AG04450 (cell line): ENCODE results near the gene BICRAL. TPM values are rescaled to one million over a fixed set of nuclear protein-coding genes. Genes with fewer than 3 reads are reported as not detected.
"Not testable (repeated sequence)": the region's sequence is repeated elsewhere in the genome, so short reads cannot be mapped to it uniquely, and the experiment has no call there.

ENCODE experiments used
- CTCF ChIA-PET: fragments of 300-600, 350-600 bp; formaldehyde crosslinking; extraction: SDS; loops from one replicate; lab custom pipeline; 2022; ENCODE audit warnings: antibody characterized with exemption, inconsistent platforms; lab: Charles Lee
- POLR2A ChIA-PET: fragments of 350-600 bp; formaldehyde crosslinking; extraction: SDS; loops from one replicate; lab custom pipeline; 2021; ENCODE audit warnings: antibody characterized with exemption, inconsistent platforms; lab: Yijun Ruan, JAX
- DNase-seq: peaks from one replicate; pipeline ENCODE4 v3.0.0-alpha.2; 2011; ENCODE audit warnings: low read depth, low spot score
- H3K27ac ChIP-seq: one replicate; pipeline ENCODE4 v1.5.1; 2012; ENCODE audit warnings: low read depth, low read length, control low read depth
- H3K27me3 ChIP-seq: one replicate; pipeline ENCODE4 v1.6.0; 2012; ENCODE audit warnings: low read length; ENCODE audit not compliant: control insufficient read depth, insufficient read depth
- H3K4me3 ChIP-seq: 2 replicates; pipeline ENCODE4 v1.5.1; 2011; ENCODE audit warnings: mild to moderate bottlenecking, low read depth, low read length, control low read depth
- H3K9me3 ChIP-seq: 2 replicates; pipeline ENCODE4 v1.5.1; 2012; ENCODE audit warnings: low read length; ENCODE audit not compliant: control insufficient read depth, insufficient read depth
- polyA plus RNA-seq: library from polyadenylated mRNA; depleted of rRNA; stranded (reverse); fragments of >200 nt; gene quantifications from 2 replicates; pipeline ENCODE4 v1.2.3, GENCODE V29; 2011
- TF ChIP-seq, protein P1 (sequence below): IDR thresholded peaks from 2 replicates; pipeline ENCODE4 v1.5.1; 2011; ENCODE audit warnings: low read depth, low read length, control low read depth, inconsistent platforms

The BICRAL gene
- polyA plus RNA-seq, 1 experiment, result 7.0 TPM

GRCh38 chr6:42766163-42766670 is 15.6 kb upstream of the BICRAL start:
- ChIA-PET POLR2A (interaction anchor here (0.9 to 2.0 kb wide), 2 partner anchors 16 to 20 kb away, joined by 4 to 7 read pairs; partner anchors contain the start of genes BICRAL and TBCC), CTCF (no interaction called here)
- DNase-seq, result no peak
- Histone ChIP-seq H3K27me3 (no peaks in the 10 kb centered on the region), H3K4me3 (no peak overlapping the region), H3K9me3 (no peaks in the 10 kb centered on the region), H3K27ac (no peak overlapping the region)
- TF ChIP-seq, protein P1, sequence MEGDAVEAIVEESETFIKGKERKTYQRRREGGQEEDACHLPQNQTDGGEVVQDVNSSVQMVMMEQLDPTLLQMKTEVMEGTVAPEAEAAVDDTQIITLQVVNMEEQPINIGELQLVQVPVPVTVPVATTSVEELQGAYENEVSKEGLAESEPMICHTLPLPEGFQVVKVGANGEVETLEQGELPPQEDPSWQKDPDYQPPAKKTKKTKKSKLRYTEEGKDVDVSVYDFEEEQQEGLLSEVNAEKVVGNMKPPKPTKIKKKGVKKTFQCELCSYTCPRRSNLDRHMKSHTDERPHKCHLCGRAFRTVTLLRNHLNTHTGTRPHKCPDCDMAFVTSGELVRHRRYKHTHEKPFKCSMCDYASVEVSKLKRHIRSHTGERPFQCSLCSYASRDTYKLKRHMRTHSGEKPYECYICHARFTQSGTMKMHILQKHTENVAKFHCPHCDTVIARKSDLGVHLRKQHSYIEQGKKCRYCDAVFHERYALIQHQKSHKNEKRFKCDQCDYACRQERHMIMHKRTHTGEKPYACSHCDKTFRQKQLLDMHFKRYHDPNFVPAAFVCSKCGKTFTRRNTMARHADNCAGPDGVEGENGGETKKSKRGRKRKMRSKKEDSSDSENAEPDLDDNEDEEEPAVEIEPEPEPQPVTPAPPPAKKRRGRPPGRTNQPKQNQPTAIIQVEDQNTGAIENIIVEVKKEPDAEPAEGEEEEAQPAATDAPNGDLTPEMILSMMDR, result no peak

DNA sequence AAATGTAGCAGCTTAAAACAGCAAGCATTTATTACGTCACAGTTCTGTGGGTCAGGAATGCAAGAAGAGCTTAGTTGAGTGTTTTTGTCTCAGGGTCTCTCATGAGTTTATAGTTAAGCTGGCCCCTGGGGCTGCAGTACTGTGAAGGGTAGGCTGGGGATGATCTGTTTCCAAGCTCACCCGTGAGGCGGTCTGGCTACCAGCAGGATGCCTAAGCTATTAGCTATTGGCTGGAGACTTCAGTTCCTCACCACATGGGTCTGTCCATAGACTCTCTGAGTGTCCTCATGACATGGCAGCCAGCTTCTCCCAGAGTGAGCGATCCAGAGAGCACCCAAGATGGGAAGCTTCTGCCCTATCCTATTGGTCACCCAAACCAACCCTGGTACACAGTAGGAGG is 12.8 kb upstream of the BICRAL start:
- Histone ChIP-seq H3K9me3 (no peaks in the 10 kb centered on the region), H3K27ac (no peak overlapping the region), H3K4me3 (no peak overlapping the region), H3K27me3 (no peaks in the 10 kb centered on the region)
- TF ChIP-seq, protein P1, result no peak
- ChIA-PET POLR2A (interaction anchor here (0.8 to 1.0 kb wide), 3 partner anchors 13 to 23 kb away, joined by 3 to 6 read pairs (median 3); partner anchors contain the start of genes BICRAL and TBCC), CTCF (no interaction called here)
- DNase-seq, result no peak

- POLR2A ChIA-PET, result interaction anchor here (1.7 kb wide), 1 partner anchor 24 kb away, joined by 7 read pairs; the partner anchor contains the start of gene TBCC
- TF ChIP-seq, protein P1, result no peak
- CTCF ChIA-PET, result interaction anchor here (1.0 kb wide), 1 partner anchor 43 kb away, joined by 3 read pairs; no protein-coding TSS in a partner anchor
- no peak overlapping the region for H3K27ac ChIP-seq
- no peaks in the 10 kb centered on the region for H3K9me3 ChIP-seq
- H3K4me3 ChIP-seq, result no peak overlapping the region
- no peak for DNase-seq
- H3K27me3 ChIP-seq, result no peaks in the 10 kb centered on the region
Observed at GRCh38 chr6:42769836-42770235, 12.0 kb upstream of the BICRAL start.

GRCh38 chr6:42771741-42772100 is 10.1 kb upstream of the BICRAL start:
- Histone ChIP-seq H3K27ac (no peak overlapping the region), H3K9me3 (no peaks in the 10 kb centered on the region), H3K4me3 (no peak overlapping the region), H3K27me3 (no peaks in the 10 kb centered on the region)
- no peak for DNase-seq
- POLR2A ChIA-PET, result interaction anchor here (1.0 kb wide), 1 partner anchor 25 kb away, joined by 3 read pairs; no protein-coding TSS in a partner anchor
- CTCF ChIA-PET, result no interaction called here
- TF ChIP-seq, protein P1, result no peak

DNA sequence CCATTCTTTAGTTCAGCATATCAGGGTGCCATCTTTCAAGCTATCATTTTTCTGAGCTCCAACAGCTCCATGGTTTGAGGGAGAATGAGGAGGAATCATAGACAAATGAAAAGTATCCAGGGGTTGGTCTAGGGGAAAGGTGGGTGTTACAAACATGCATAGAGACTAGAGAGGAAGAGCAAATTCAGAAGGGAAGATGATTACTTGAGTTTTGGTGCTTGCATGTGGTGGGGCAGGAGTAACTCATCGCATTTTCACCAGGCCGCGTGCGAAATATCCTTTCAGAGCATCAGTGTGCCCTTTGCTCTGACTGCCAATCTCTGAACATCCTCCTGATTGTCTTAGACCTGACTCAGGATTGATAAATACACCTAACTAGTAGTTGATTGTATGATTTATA is 7.7 kb upstream of the BICRAL start:
- DNase-seq, result no peak
- TF ChIP-seq, protein P1, result no peak
- H3K9me3 ChIP-seq, result no peaks in the 10 kb centered on the region
- no peak overlapping the region for H3K4me3 ChIP-seq
- H3K27ac ChIP-seq, result no peak overlapping the region
- ChIA-PET CTCF (no interaction called here), POLR2A (no interaction called here)
- no peaks in the 10 kb centered on the region for H3K27me3 ChIP-seq

DNA sequence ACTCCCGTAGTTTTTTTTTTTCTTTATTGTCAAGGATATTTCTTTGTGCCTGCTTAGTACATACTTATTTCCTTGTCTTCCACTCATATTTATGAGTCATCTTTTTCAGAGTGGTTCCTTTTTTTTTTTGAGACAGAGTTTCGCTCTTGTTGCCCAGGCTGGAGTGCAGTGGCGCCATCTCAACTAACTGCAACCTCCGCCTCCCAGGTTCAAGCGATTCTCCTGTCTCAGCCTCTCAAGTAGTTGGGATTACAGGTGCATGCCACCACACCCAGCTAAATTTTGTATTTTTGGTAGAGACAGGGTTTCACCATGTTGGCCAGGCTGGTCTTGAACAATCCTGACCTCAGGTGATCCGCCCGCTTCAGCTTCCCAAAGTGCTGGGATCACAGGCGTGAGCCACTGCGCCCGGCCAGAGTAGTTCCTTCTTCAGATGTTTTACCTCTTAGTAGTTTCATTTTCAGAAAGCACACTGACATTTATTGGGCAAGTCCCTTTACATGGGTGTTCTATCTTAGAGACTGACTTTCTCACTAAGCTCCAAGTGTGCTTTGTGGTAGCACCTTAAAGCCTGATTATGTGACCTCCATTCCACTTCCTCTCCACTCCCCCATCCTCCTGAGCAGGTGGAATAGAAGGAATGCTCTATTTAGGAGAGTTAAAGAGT is 6.9 kb upstream of the BICRAL start:
- H3K27ac ChIP-seq, DNase-seq, H3K27me3 ChIP-seq, H3K9me3 ChIP-seq, CTCF ChIA-PET, POLR2A ChIA-PET, H3K4me3 ChIP-seq: not testable (repeated sequence)
